ENCODE data around the gene ALG14. TPM values are rescaled to one million over a fixed set of nuclear protein-coding genes. Genes with fewer than 3 reads are reported as not detected.
A peak's percentile ranks its signal among the peaks of the same experiment; 100 is the strongest.
"Not testable (repeated sequence)": the region's sequence is repeated elsewhere in the genome, so short reads cannot be mapped to it uniquely, and the experiment has no call there.

Gene ALG14
- total RNA-seq, 1 donor from 2014 or later, result 5.0 TPM

DNA sequence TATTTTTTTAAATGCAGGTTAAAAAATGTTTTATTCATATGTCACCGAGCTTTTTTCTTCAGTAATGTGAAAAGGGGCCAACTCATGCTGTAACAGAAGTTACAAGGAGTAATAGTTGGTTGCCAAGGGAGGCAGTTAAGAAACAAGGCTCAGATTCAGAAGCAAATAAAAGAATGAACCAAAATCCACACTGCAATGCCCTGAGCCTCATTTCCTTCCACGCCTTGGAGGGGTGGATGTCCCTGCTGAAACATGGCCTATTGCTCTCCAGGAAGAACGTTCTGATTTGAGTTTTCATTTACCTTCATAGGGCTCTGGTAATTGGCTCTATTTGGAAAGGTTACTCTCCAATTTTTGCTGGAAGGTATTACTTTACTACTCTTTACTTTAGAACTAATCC lies 24.4 kb downstream of the ALG14 start:
- TF ChIP-seq, protein P1, sequence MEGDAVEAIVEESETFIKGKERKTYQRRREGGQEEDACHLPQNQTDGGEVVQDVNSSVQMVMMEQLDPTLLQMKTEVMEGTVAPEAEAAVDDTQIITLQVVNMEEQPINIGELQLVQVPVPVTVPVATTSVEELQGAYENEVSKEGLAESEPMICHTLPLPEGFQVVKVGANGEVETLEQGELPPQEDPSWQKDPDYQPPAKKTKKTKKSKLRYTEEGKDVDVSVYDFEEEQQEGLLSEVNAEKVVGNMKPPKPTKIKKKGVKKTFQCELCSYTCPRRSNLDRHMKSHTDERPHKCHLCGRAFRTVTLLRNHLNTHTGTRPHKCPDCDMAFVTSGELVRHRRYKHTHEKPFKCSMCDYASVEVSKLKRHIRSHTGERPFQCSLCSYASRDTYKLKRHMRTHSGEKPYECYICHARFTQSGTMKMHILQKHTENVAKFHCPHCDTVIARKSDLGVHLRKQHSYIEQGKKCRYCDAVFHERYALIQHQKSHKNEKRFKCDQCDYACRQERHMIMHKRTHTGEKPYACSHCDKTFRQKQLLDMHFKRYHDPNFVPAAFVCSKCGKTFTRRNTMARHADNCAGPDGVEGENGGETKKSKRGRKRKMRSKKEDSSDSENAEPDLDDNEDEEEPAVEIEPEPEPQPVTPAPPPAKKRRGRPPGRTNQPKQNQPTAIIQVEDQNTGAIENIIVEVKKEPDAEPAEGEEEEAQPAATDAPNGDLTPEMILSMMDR (conservative IDR thresholded peaks at IDR 0.05), result no peak
- no peaks in the 10 kb centered on the region for H3K27me3 Mint-ChIP-seq
- DNase-seq (ENCODE audit: extremely low spot score, unreplicated experiment), result no peak
- H3K9me3 Mint-ChIP-seq, result no peaks in the 10 kb centered on the region
- H3K36me3 Mint-ChIP-seq, result no peaks in the 10 kb centered on the region
- H3K27ac Mint-ChIP-seq, result no peak overlapping the region
- no peak overlapping the region for H3K4me3 Mint-ChIP-seq
- no peaks in the 10 kb centered on the region for H3K4me1 Mint-ChIP-seq (ENCODE audit: unreplicated experiment)

DNA sequence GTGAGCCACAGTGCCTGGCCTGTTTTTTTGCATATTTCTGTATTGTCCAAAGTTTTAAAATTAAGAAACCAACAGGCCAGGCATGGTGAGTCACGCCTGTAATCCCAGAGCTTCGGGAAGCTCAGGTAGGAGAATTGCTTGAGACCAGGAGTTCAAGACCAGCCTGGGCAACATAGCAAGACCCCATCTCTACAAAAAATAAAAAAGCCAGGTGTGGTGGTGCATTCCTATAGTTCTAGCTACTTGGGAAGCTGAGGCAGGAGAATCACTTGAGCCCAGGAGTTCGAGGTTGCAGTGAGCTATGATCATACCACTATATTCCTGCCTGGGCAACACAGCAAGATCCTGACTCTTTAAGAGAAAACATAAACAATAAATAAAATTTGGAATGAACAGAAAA lies 25.1 kb downstream of the ALG14 start:
- not testable (repeated sequence) for H3K4me3 Mint-ChIP-seq; DNase-seq (ENCODE audit: extremely low spot score, unreplicated experiment); H3K4me1 Mint-ChIP-seq (ENCODE audit: unreplicated experiment); H3K9me3 Mint-ChIP-seq; H3K36me3 Mint-ChIP-seq; H3K27ac Mint-ChIP-seq; H3K27me3 Mint-ChIP-seq

DNA sequence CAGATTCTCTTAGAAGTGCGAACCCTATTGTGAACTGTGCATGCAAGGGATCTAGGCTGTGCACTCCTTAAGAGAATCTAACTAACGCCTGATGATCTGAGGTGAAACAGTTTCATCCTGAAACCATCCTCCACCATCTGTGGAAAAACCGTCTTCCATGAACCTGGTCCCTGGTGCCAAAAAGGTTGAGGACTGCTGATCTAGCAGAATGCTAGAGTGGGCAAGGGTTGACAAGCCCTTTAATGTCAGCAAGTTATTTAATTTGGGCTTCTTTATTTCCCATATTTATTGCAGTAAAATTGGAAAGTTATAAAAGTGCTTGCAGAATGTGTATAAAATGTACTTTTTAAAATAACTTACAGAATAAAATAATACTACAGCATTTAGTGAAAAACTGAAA lies 26.4 kb downstream of the ALG14 start:
- Mint-ChIP-seq H3K27ac (no peak overlapping the region), H3K27me3 (no peaks in the 10 kb centered on the region), H3K4me3 (no peak overlapping the region), H3K9me3 (no peaks in the 10 kb centered on the region), H3K36me3 (no peaks in the 10 kb centered on the region), H3K4me1 (ENCODE audit: unreplicated experiment) (no peaks in the 10 kb centered on the region)
- TF ChIP-seq, protein P1 (conservative IDR thresholded peaks at IDR 0.05), result no peak
- DNase-seq (ENCODE audit: extremely low spot score, unreplicated experiment), result no peak

DNA sequence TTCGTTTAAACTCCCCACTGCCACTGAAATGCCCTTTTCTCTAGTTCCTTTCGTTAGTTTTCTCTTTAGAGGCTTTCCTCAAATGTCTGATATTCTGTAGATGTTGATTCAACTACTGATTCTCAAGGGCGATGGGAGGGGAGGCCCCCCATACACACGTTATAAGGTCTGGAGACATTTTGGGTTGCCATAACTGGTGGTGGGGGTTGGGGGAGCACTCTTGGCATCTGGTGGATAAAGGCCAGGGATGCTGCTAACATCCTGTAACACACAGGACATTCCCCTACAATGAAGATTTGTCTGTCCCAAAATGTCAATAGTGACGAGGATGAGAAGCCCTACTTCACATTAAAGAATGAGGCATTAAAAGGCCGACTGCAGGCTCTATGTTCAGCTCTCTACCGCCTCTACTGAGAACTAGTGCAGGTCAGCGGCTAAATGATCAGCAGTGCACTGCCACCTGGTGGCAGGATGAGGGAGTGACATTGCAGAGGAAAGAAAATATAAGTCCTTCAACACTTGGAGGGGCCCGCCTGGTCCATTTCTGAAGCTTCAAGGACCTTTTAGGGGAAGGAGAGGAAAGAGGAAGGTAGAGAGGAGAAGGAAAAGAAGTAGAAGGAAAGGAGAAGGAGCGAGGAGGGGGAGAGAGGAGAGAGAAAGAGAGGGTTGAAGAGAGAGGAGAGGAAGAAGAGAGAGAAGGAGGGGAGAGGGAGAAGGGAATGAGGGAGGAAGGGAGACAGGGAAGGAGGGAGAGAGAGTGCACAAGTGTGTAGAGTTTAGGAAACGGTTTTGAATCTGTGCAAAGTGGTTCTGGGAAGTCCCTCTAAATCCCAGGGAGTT lies 29.4 kb downstream of the ALG14 start:
- H3K36me3 Mint-ChIP-seq, result peaks cover 4% of the 10 kb centered on the region
- H3K9me3 Mint-ChIP-seq, result no peaks in the 10 kb centered on the region
- H3K27me3 Mint-ChIP-seq, result no peaks in the 10 kb centered on the region
- no peak overlapping the region for H3K27ac Mint-ChIP-seq
- H3K4me1 Mint-ChIP-seq (ENCODE audit: unreplicated experiment), result peaks cover 5% of the 10 kb centered on the region
- TF ChIP-seq, protein P1 (conservative IDR thresholded peaks at IDR 0.05), result peak; percentile 99
- no peak overlapping the region for H3K4me3 Mint-ChIP-seq
- peak; percentile 85 for DNase-seq (ENCODE audit: extremely low spot score, unreplicated experiment)

DNA sequence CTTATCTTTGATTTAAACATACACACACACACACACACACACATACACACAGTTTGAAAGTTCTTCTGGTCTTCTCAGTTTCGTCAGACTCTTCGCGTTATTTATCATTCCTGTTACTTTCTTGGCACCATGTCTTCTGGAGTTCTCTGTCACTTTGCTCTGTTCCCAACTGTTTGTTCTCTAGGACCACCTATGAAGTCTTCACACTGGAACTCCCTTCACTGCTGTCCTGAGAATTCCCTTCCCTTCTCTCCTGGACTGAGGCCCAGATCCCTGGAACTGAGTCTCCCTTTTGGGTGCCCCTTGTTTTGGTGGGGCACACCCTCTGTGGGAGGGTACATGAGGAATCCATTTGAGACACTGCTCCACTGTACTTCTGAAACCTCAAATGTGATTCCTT lies 30.5 kb downstream of the ALG14 start:
- no peak for DNase-seq (ENCODE audit: extremely low spot score, unreplicated experiment)
- TF ChIP-seq, protein P1 (conservative IDR thresholded peaks at IDR 0.05), result no peak
- Mint-ChIP-seq H3K4me1 (ENCODE audit: unreplicated experiment) (peaks cover 5% of the 10 kb centered on the region), H3K36me3 (peaks cover 4% of the 10 kb centered on the region), H3K9me3 (no peaks in the 10 kb centered on the region), H3K27ac (no peak overlapping the region), H3K27me3 (no peaks in the 10 kb centered on the region), H3K4me3 (no peak overlapping the region)

DNA sequence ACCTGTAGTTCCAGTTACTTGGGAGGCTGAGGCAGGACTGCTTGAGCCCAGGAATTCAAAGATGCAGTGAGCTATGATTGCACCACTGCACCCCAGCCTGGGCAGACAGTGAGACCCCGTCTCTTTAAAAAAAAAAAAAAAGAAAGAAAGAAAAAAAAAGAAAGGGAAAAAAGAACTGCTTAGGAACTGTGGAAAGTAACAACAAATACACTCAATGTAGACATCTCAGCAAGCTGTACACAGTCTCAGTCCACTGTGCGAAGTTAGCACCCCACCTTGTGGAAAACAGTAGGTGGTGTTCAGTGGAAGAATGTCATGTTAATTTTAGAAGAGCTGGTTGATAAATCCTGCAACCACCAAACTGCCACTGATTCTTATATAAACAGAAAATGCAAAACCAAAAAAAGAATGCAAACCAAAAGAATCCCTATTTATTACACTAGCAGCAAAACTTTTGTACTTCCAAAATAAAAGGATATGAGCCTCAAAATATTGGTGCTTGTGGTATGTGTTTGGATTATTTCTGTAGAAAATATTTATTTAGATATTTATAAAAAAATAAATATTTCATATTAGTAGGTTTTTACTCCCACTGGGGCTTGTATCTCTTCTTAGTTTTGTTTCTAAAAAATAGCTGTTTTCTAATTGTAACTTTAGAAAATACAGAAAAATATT lies 31.1 kb downstream of the ALG14 start:
- DNase-seq (ENCODE audit: extremely low spot score, unreplicated experiment), result no peak
- H3K4me3 Mint-ChIP-seq, result no peak overlapping the region
- no peaks in the 10 kb centered on the region for H3K27me3 Mint-ChIP-seq
- no peak overlapping the region for H3K27ac Mint-ChIP-seq
- peaks cover 4% of the 10 kb centered on the region for H3K36me3 Mint-ChIP-seq
- no peaks in the 10 kb centered on the region for H3K9me3 Mint-ChIP-seq
- H3K4me1 Mint-ChIP-seq (ENCODE audit: unreplicated experiment), result peaks cover 5% of the 10 kb centered on the region
- TF ChIP-seq, protein P1 (conservative IDR thresholded peaks at IDR 0.05), result peak; percentile 89
